ENCODE results near the gene TM4SF1.

Gene TM4SF1

DNA sequence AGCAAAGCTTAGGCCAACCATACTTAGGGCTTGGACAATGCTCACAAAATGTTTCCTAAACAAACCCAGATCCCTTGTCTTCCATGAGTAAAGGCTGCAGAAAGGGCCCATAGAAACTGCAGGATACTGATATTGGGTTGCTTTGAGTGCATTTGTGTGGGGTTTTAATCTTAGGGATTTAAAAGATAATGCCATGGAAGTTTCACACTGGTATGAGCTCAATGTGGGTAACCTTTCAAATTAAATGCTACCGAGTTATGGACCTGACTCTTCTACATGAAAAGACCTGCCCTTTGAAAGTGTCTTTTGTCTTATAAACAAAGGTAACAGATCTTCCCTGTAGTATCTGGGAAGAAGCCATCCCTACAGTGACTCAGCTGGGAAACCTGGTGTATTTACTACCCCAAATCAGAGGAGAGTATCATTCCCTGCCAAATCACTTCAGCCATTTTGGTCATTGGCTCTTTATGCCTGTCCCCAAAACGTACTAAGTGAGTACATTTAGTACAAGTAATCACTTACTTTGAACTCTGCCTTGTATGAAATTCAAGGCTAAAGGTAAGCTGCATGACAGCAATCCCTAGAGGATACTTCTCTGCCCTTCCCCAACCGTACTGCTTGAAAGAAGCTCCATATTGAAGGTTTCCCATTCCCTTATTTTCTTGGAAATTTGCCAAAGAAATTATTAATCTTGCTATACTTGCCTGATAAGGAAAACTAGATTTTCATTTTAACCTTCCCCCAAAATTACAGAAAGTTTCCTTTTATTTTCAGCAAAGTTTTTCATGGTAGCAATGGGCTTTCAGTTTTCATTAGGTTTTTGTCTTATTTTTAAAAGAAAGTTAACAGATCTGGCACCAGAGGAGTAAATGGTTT lies 7.2 kb downstream of the TM4SF1 start:
- no peak overlapping the region for H3K4me3 ChIP-seq (ENCODE audit: low read length)
- H3K9ac ChIP-seq (ENCODE audit: low read length): no peak overlapping the region
- no peaks in the 10 kb centered on the region for H3K27me3 ChIP-seq (ENCODE audit: control insufficient read depth, insufficient read depth, low read length)
- H3K9me3 ChIP-seq (ENCODE audit: control insufficient read depth, low read length): no peaks in the 10 kb centered on the region
- H3K36me3 ChIP-seq (ENCODE audit: control insufficient read depth, insufficient read depth, low read length): no peaks in the 10 kb centered on the region
- peaks cover 57% of the 10 kb centered on the region for H3K4me1 ChIP-seq (ENCODE audit: control insufficient read depth, insufficient read depth, low read length)

DNA sequence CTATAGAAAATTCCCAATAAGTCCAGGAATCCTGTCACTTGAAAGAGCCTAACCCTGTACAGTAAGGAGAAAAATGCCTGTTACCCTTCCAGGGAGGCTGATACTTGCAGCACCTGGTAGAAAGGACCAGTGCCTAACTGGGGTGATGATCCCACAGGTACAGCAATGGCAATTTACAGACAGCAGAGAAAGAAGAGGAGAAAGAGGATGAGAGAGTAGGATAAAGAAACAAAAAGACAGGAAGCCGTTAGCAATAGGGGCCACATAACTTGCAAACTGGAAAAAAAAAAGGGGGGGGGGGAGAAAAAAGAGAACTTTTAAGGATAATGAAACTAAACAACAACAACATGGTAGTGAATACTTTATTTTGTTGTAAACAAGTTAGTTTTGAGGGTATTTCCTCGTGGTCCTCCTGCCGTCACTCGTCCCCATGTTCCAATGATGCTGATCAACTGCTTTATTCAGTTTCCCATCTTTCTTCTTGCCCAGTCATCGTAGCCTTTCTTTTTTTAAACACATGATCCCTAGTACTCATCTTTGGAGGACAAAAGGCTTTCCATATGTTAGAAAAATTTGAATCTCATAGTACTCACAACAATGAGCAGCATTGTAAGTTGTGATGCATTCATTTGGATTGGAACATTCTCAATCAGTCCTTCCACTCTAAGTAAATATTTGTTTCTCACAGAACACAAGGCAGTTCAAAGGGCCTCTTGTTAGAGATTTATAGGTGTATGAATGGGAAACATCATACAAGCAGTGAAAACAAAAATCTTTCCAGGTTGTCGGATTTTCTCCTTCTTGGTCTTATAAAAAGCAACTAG lies 8.6 kb downstream of the TM4SF1 start:
- Histone ChIP-seq H3K4me1 (ENCODE audit: control insufficient read depth, insufficient read depth, low read length) (peaks cover 55% of the 10 kb centered on the region), H3K36me3 (ENCODE audit: control insufficient read depth, insufficient read depth, low read length) (no peaks in the 10 kb centered on the region), H3K27me3 (ENCODE audit: control insufficient read depth, insufficient read depth, low read length) (no peaks in the 10 kb centered on the region), H3K4me3 (ENCODE audit: low read length) (no peak overlapping the region), H3K9ac (ENCODE audit: low read length) (peak overlapping the region; percentile 5), H3K9me3 (ENCODE audit: control insufficient read depth, low read length) (no peaks in the 10 kb centered on the region)

DNA sequence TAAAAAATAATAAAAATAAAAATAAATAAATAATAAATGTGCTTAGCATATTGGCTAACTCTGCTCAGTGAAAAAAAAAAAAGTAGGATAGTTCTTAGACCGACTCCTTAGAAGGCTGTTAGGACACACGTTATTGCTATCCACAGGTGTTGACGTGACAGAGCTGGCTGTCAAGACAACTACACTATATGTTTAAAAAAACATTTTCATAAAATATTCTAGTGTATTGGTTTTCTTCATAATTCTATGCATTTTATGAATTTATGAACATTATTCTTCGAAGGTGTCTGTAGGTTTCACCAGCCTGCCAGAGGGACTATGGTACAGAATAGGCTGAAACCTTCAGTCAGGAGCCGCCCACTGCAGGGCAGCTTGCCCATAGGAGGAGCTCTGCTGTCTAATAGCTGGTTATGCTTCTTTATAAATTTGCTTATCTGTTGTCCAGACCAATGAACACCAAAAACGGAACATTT lies 9.2 kb downstream of the TM4SF1 start:
- peaks cover 55% of the 10 kb centered on the region for H3K4me1 ChIP-seq (ENCODE audit: control insufficient read depth, insufficient read depth, low read length)
- H3K4me3 ChIP-seq (ENCODE audit: low read length): no peak overlapping the region
- no peaks in the 10 kb centered on the region for H3K27me3 ChIP-seq (ENCODE audit: control insufficient read depth, insufficient read depth, low read length)
- peak overlapping the region; percentile 5 for H3K9ac ChIP-seq (ENCODE audit: low read length)
- H3K36me3 ChIP-seq (ENCODE audit: control insufficient read depth, insufficient read depth, low read length): no peaks in the 10 kb centered on the region
- H3K9me3 ChIP-seq (ENCODE audit: control insufficient read depth, low read length): no peaks in the 10 kb centered on the region

DNA sequence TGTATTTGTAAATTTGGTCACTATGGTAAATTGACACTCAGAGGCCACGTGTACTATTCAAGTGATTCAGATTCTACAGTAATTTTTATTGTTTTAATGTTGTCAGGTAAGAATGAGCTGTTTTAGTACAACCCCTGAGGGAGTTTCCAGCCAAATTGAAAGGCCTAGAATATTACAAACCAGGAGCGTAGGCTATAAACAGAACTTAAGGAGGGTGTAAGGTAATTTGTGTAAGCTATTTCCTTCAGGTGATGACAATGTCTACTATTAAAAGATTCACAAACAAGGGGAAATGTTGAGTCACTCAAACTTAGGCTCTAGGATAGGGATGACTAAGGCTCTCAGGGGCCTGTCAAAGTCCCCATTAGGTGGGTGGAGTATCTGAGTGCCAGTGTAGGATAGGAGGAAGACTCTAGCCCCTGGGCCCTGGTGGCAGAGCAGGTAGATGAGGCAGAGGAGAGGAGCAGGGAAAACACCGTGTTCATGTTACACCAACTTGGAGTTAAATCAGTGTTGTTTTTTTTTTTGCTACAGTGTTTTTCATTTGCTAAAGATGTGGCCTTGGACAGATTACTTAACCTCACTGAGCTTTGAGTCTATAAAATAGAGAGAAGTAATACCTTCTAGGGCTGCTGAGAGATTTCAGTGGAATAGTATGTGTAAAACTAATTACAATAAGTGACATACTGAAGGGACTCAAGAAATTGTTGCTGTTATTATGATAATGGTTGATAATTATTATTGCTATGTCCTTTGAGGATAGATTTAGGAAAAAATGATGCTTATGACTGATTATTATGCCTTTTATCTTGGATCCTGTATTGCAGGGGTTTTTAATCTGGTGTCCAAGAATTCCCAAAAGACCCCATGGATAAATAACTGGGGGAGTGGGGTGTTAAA lies 10.3 kb downstream of the TM4SF1 start:
- Histone ChIP-seq H3K9ac (ENCODE audit: low read length) (peak overlapping the region; percentile 51), H3K9me3 (ENCODE audit: control insufficient read depth, low read length) (no peaks in the 10 kb centered on the region), H3K36me3 (ENCODE audit: control insufficient read depth, insufficient read depth, low read length) (no peaks in the 10 kb centered on the region), H3K4me1 (ENCODE audit: control insufficient read depth, insufficient read depth, low read length) (peaks cover 49% of the 10 kb centered on the region), H3K4me3 (ENCODE audit: low read length) (no peak overlapping the region), H3K27me3 (ENCODE audit: control insufficient read depth, insufficient read depth, low read length) (no peaks in the 10 kb centered on the region)

DNA sequence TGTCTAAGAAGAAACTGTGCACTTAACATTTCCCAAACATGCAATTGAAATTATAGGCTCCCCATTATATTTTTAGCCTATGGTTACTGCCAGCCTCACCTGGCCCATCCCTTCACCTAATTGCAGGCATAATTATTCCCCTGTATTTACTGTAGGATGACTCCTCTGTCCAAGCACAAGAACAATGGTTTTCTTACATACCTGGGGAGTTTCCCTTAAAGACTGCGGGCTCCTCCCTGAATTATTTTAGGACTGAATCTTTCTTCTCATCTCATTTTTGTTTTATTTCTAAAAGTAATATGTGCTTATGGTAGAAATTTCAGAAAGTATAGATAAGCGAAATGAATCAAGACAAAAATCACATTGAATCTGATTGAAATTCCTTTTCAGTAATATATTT lies 11.4 kb downstream of the TM4SF1 start:
- no peaks in the 10 kb centered on the region for H3K36me3 ChIP-seq (ENCODE audit: control insufficient read depth, insufficient read depth, low read length)
- H3K9ac ChIP-seq (ENCODE audit: low read length): no peak overlapping the region
- H3K4me3 ChIP-seq (ENCODE audit: low read length): no peak overlapping the region
- no peaks in the 10 kb centered on the region for H3K27me3 ChIP-seq (ENCODE audit: control insufficient read depth, insufficient read depth, low read length)
- peaks cover 40% of the 10 kb centered on the region for H3K4me1 ChIP-seq (ENCODE audit: control insufficient read depth, insufficient read depth, low read length)
- no peaks in the 10 kb centered on the region for H3K9me3 ChIP-seq (ENCODE audit: control insufficient read depth, low read length)

DNA sequence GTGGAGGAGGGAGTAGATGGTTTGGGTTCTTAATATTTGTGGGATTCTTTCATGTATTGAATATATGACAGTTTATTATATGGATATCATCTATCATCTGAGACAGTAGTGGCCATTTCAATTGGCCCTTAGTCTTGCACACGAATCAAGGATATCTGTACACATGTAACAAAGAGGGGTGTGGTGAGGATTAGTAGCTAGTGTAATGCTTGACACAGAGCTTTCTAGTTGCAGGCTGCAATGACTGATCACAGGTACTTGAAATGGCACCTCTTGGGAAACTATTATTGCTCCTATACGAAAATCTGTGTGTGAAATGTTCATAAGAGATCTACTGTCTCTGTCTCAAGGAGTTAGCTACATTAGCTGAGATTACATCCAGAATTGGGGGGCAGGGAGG lies 12.8 kb downstream of the TM4SF1 start:
- no peaks in the 10 kb centered on the region for H3K36me3 ChIP-seq (ENCODE audit: control insufficient read depth, insufficient read depth, low read length)
- H3K4me1 ChIP-seq (ENCODE audit: control insufficient read depth, insufficient read depth, low read length): peaks cover 27% of the 10 kb centered on the region
- H3K27me3 ChIP-seq (ENCODE audit: control insufficient read depth, insufficient read depth, low read length): no peaks in the 10 kb centered on the region
- no peak overlapping the region for H3K9ac ChIP-seq (ENCODE audit: low read length)
- no peaks in the 10 kb centered on the region for H3K9me3 ChIP-seq (ENCODE audit: control insufficient read depth, low read length)
- no peak overlapping the region for H3K4me3 ChIP-seq (ENCODE audit: low read length)

DNA sequence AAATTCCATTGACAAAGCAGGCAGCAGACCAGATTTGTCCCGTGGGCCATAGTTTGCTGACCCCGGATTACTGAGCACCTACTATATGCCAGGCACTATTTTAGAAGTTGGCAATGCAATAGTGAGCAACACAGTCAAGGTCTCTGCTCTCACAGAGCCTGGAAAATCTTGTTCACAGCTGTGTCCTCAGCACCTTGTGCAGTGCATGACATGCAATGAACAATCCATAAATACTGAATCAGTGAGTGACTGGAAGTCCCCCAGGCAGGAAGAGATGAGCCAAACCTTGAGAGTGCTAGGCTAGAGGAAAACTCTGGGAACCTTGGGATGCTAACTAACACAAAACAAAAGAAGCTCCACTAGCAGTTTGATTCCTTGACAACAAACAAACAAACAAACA lies 14.4 kb downstream of the TM4SF1 start:
- H3K36me3 ChIP-seq (ENCODE audit: control insufficient read depth, insufficient read depth, low read length): no peaks in the 10 kb centered on the region
- no peak overlapping the region for H3K9ac ChIP-seq (ENCODE audit: low read length)
- no peak overlapping the region for H3K4me3 ChIP-seq (ENCODE audit: low read length)
- H3K4me1 ChIP-seq (ENCODE audit: control insufficient read depth, insufficient read depth, low read length): peaks cover 14% of the 10 kb centered on the region
- no peaks in the 10 kb centered on the region for H3K9me3 ChIP-seq (ENCODE audit: control insufficient read depth, low read length)
- H3K27me3 ChIP-seq (ENCODE audit: control insufficient read depth, insufficient read depth, low read length): no peaks in the 10 kb centered on the region

DNA sequence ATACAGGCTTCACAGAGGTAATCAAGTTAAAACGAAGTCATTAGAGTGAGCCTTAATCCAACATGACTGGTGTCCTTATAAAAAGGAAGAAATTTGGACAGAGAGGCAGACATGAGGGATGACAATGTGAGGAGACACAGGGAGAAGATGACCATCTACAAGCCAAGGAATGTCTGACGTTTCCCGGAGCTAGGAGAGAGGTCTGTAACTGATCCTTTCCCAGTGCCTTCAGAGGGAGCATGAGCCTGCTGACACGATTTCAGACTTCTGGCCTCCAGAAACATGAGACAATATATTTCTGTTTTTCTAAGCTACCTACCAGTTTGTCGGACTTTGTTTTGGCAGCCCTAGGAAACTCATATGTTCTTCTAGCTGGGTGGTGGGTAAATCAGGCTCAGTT lies 15.1 kb downstream of the TM4SF1 start:
- Histone ChIP-seq H3K9me3 (ENCODE audit: control insufficient read depth, low read length) (no peaks in the 10 kb centered on the region), H3K27me3 (ENCODE audit: control insufficient read depth, insufficient read depth, low read length) (no peaks in the 10 kb centered on the region), H3K36me3 (ENCODE audit: control insufficient read depth, insufficient read depth, low read length) (no peaks in the 10 kb centered on the region), H3K4me1 (ENCODE audit: control insufficient read depth, insufficient read depth, low read length) (peaks cover 12% of the 10 kb centered on the region), H3K9ac (ENCODE audit: low read length) (no peak overlapping the region), H3K4me3 (ENCODE audit: low read length) (no peak overlapping the region)

DNA sequence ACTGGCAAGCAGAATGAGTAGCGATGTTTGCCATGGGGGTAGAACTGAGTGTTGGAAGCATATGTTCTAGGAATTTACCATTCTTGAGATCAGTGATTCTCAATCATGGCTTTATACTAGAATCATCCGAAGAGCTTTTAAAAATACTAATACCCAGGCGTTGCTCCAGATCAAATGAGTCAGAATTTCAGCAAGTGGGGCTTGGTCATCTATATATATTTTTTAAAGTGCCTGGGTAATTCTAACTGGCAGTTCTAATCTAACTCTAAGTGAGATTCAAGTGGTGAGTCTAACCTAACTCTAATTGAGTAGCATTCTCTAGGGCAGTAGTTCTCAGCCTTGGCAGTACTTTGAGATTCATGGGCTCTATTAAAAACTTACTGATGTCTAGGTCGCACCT lies 20.8 kb downstream of the TM4SF1 start:
- Histone ChIP-seq H3K36me3 (ENCODE audit: control insufficient read depth, insufficient read depth, low read length) (no peaks in the 10 kb centered on the region), H3K9me3 (ENCODE audit: control insufficient read depth, low read length) (no peaks in the 10 kb centered on the region), H3K9ac (ENCODE audit: low read length) (no peak overlapping the region), H3K4me1 (ENCODE audit: control insufficient read depth, insufficient read depth, low read length) (peaks cover 33% of the 10 kb centered on the region), H3K4me3 (ENCODE audit: low read length) (no peak overlapping the region), H3K27me3 (ENCODE audit: control insufficient read depth, insufficient read depth, low read length) (no peaks in the 10 kb centered on the region)

DNA sequence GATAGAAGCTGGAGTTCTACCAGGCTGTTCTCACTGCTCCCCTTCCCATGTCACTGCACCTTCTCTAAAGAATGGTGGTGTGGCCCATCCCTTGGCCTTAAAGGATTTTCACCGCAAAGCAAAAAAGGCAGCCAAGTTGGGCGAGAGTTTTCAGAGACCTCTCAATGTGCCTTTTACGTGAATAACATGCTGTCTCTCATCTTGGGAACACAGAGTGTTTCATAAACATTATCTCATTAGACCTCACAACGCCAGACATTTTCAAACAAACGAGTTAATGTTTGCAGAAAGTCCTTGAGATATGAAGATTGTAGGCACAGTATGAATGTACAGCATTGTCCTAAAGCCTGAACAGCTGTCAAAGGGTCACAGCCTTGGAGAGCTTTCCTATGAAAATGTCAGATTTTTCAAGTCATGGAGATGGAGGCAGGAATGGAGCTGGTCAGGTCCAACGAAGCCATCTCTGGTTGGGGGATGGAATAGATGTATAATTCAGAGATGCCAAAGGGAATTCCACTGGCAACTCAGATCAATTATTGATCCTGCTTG lies 21.3 kb downstream of the TM4SF1 start:
- H3K9ac ChIP-seq (ENCODE audit: low read length): peak overlapping the region; percentile 3
- H3K4me3 ChIP-seq (ENCODE audit: low read length): no peak overlapping the region
- no peaks in the 10 kb centered on the region for H3K9me3 ChIP-seq (ENCODE audit: control insufficient read depth, low read length)
- no peaks in the 10 kb centered on the region for H3K27me3 ChIP-seq (ENCODE audit: control insufficient read depth, insufficient read depth, low read length)
- peaks cover 33% of the 10 kb centered on the region for H3K4me1 ChIP-seq (ENCODE audit: control insufficient read depth, insufficient read depth, low read length)
- H3K36me3 ChIP-seq (ENCODE audit: control insufficient read depth, insufficient read depth, low read length): no peaks in the 10 kb centered on the region

DNA sequence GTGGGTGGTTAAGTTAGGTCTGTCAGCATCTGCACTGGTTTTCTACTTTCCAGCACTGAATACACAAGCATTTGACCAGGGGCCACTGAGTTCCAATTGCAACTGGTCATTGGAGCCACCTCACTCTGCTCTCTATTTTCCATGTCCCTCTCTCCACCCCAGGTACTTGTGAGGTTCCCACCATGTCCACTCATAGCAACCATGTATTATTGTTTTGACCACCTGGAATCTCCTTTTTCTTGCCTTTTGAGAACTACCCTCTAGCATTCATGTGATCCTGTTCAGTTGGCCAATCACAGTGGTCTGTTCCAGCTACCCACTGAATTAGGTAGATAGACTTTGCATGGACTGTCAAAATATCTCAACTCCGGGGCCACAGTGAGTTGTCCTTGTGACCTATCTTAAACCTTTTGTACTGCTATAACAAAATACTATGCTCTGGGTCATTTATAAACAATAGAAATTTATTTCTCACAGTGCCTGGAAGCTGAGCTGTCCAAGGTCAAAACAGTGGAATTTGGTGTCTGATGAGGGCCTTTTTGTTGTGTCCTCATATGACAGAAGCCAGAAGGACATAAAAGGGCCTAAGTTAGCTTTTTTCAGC lies 23.8 kb downstream of the TM4SF1 start:
- Histone ChIP-seq H3K9me3 (ENCODE audit: control insufficient read depth, low read length) (no peaks in the 10 kb centered on the region), H3K4me1 (ENCODE audit: control insufficient read depth, insufficient read depth, low read length) (peaks cover 33% of the 10 kb centered on the region), H3K4me3 (ENCODE audit: low read length) (no peak overlapping the region), H3K9ac (ENCODE audit: low read length) (no peak overlapping the region), H3K27me3 (ENCODE audit: control insufficient read depth, insufficient read depth, low read length) (no peaks in the 10 kb centered on the region), H3K36me3 (ENCODE audit: control insufficient read depth, insufficient read depth, low read length) (no peaks in the 10 kb centered on the region)
